HG03354 (cell line): ENCODE data around the gene COL13A1.

Experiments used
- ATAC-seq: cut with Tn5 transposase; IDR thresholded peaks from one replicate; pipeline ENCODE4 v1.9.1; 2021; ENCODE audit warnings: mild to moderate bottlenecking; ENCODE audit not compliant: unreplicated experiment, poor library complexity, severe bottlenecking

COL13A1 gene

GRCh38 chr10:69787681-69788080 is 14.0 kb upstream of the COL13A1 start:
- no peak for ATAC-seq

GRCh38 chr10:69789164-69789576 is 12.5 kb upstream of the COL13A1 start:
- ATAC-seq = no peak

GRCh38 chr10:69791812-69792211 is 9.9 kb upstream of the COL13A1 start:
- ATAC-seq = no peak

GRCh38 chr10:69792341-69792740 is 9.4 kb upstream of the COL13A1 start:
- no peak for ATAC-seq

- ATAC-seq = no peak
Observed at GRCh38 chr10:69794673-69795072, 7.0 kb upstream of the COL13A1 start.

- ATAC-seq = no peak
Observed at GRCh38 chr10:69795242-69795934, 6.3 kb upstream of the COL13A1 start.

- no peak for ATAC-seq
Observed at GRCh38 chr10:69797959-69798358, 3.7 kb upstream of the COL13A1 start.

GRCh38 chr10:69800109-69800508 is 1.6 kb upstream of the COL13A1 start:
- no peak for ATAC-seq

GRCh38 chr10:69800665-69801064 is 1.0 kb upstream of the COL13A1 start:
- ATAC-seq = no peak

GRCh38 chr10:69801094-69801433 is 642 bp upstream of the COL13A1 start:
- ATAC-seq = no peak

- ATAC-seq = no peak
Observed at GRCh38 chr10:69802424-69803161, 887 bp downstream of the COL13A1 start.

- ATAC-seq = no peak
Observed at GRCh38 chr10:69803809-69804208, 2.1 kb downstream of the COL13A1 start.

GRCh38 chr10:69804775-69805174 is 3.1 kb downstream of the COL13A1 start:
- no peak for ATAC-seq

GRCh38 chr10:69807122-69807521 is 5.4 kb downstream of the COL13A1 start:
- ATAC-seq = no peak

GRCh38 chr10:69807696-69808095 is 6.0 kb downstream of the COL13A1 start:
- no peak for ATAC-seq

GRCh38 chr10:69809318-69809717 is 7.6 kb downstream of the COL13A1 start:
- ATAC-seq = no peak

- ATAC-seq = no peak
Observed at GRCh38 chr10:69810097-69810496, 8.4 kb downstream of the COL13A1 start.

GRCh38 chr10:69810675-69811397 is 9.1 kb downstream of the COL13A1 start:
- ATAC-seq = no peak

GRCh38 chr10:69813632-69814031 is 11.9 kb downstream of the COL13A1 start:
- ATAC-seq = no peak

GRCh38 chr10:69814251-69814650 is 12.5 kb downstream of the COL13A1 start:
- ATAC-seq = no peak

GRCh38 chr10:69815104-69815503 is 13.4 kb downstream of the COL13A1 start:
- ATAC-seq = no peak
